IPS-20b (cell line): Measurements from ENCODE around the gene RCL1.

ENCODE experiments used
- H3K27ac ChIP-seq: one replicate; pipeline ENCODE4 v1.5.1; 2013; ENCODE audit warnings: low read length
- H3K27me3 ChIP-seq: 2 replicates; pipeline ENCODE4 v1.6.1; 2013; ENCODE audit warnings: mild to moderate bottlenecking, low read length, inconsistent platforms; ENCODE audit not compliant: insufficient read depth
- H3K36me3 ChIP-seq: 2 replicates; pipeline ENCODE4 v1.6.1; 2013; ENCODE audit warnings: low read depth, mild to moderate bottlenecking, inconsistent platforms, low read length, moderate library complexity; ENCODE audit not compliant: insufficient read depth
- H3K4me1 ChIP-seq: 2 replicates; pipeline ENCODE4 v1.6.1; 2013; ENCODE audit warnings: mild to moderate bottlenecking, control low read depth, inconsistent platforms, low read length, moderate library complexity; ENCODE audit not compliant: insufficient read depth
- H3K4me3 ChIP-seq: 2 replicates; pipeline ENCODE4 v1.5.1; 2013; ENCODE audit warnings: mild to moderate bottlenecking, low read length, inconsistent platforms
- H3K9ac ChIP-seq: 2 replicates; pipeline ENCODE4 v1.6.1; 2013; ENCODE audit warnings: low read depth, mild to moderate bottlenecking, inconsistent platforms, low read length, moderate library complexity
- H3K9me3 ChIP-seq: 2 replicates; pipeline ENCODE4 v1.6.1; 2013; ENCODE audit warnings: mild to moderate bottlenecking, low read depth, low read length, inconsistent platforms; ENCODE audit not compliant: insufficient read depth

The RCL1 gene

DNA sequence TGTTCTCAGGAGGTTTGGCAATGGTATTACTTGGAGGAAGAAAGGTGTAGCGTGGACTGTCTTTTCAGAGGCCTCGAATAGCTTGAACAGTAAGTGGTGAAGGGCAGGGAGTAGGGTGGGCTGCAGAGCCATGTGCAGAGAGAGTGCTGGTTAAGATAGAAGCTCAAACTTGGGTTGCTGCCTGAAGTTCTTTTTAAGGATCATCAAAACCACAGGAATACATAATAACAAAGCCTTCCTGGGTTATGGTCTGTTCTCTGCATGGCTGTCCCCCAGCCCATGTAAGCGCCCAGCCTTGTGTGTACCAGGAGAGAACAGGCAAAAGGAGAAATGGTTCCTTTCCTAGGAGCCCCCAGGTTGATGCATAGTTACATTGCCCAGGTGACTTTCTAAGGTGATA, 43.9 kb downstream of the RCL1 start:
- Histone ChIP-seq H3K36me3 (peaks cover 62% of the 10 kb centered on the region), H3K27ac (no peak overlapping the region), H3K9ac (no peak overlapping the region)

DNA sequence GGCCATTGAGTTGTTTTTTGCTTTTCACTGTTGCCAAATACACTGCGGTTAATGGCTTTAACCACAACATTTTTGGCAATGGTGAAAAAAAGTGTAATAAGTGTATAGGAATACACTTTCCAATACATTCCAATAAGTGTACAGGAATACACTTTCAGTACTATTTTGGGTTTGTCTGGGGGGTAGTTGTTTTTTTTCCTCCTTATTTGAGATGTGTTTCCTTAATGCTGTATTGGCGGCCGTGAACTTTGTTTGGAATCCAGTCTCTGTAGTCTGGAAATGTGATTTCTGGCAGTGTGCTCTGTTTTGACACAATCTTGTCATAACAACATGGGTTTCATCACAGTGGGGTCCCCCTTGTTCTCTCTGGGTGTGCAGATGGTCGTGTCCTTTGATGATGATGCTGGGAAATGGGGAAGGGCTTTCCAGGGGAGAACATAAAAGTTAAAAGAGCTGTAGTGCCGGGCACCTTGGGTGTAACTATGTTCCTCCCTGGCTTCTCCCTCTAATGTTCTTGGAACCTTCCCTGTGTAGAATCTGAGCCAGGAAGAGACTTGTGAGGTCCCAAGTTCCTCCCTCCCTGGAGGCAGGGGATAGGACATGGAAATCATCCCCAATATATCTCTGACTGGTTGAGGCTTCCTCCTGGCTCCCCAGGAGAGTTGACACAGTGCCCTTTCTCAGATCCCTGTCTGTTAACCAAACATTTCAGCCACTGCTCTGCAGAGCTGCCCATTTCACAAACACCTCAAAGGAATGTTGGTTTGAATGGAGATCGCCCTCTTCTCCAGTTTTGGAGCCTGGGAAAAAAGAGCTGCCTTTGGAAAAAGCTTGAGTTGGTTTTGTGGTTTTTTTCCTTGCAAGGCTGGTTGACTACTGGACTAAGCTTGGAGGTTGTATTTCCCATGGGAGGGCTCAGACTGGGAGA, 44.8 kb downstream of the RCL1 start:
- H3K36me3 ChIP-seq = peaks cover 71% of the 10 kb centered on the region
- no peak overlapping the region for H3K4me3 ChIP-seq
- no peak overlapping the region for H3K9ac ChIP-seq
- H3K9me3 ChIP-seq = no peaks in the 10 kb centered on the region
- no peaks in the 10 kb centered on the region for H3K4me1 ChIP-seq
- H3K27me3 ChIP-seq = no peaks in the 10 kb centered on the region
- no peak overlapping the region for H3K27ac ChIP-seq

More for the DNA sequence above, 43.9 kb downstream of the RCL1 start:
- Histone ChIP-seq H3K4me1 (no peaks in the 10 kb centered on the region), H3K9me3 (no peaks in the 10 kb centered on the region), H3K27me3 (no peaks in the 10 kb centered on the region), H3K4me3 (no peak overlapping the region)

DNA sequence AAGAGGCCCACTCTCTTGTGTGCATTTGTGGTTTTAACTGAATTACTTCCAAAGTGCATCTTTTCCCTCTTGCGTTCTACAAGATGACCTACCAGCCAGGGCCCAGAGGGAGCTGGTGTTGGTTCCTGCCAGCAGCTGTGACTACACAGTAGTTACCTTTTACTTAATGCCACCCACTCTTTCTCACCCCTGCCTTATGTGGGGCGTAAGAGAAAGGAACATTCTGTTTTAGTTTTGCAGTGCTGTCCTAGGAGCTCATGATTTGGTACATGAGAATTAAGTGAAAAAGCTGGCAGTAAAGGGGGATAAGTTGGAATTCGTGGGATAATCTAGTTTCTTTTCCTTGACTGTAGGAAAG, 45.4 kb downstream of the RCL1 start:
- Histone ChIP-seq H3K27me3 (no peaks in the 10 kb centered on the region), H3K27ac (no peak overlapping the region), H3K36me3 (peaks cover 71% of the 10 kb centered on the region), H3K4me3 (no peak overlapping the region), H3K9ac (no peak overlapping the region), H3K4me1 (no peaks in the 10 kb centered on the region), H3K9me3 (no peaks in the 10 kb centered on the region)

DNA sequence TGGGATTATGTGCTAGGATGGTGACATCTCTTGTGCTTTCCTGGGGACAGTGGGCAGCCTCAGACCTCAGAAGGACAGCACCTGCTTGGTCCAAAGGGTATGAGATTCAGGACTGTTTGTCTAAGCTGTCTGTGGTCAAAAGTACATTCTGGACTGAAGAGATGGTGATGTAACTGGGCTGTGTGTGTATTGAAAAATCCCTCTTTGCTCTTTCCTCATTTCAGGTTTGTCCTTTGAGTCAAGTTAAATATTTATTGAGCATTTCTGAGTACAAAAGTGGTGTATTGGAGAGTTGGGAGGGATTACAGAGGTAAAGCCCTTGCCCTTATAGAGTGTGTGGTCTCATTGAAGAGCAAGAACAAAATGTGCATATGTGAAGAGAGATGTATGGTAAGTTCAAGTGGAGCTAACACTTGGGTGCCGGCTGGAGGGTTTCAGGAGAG, 46.7 kb downstream of the RCL1 start:
- H3K27me3 ChIP-seq = no peaks in the 10 kb centered on the region
- H3K4me3 ChIP-seq = no peak overlapping the region
- no peaks in the 10 kb centered on the region for H3K4me1 ChIP-seq
- H3K36me3 ChIP-seq = peaks cover 72% of the 10 kb centered on the region
- H3K27ac ChIP-seq = no peak overlapping the region
- no peaks in the 10 kb centered on the region for H3K9me3 ChIP-seq
- no peak overlapping the region for H3K9ac ChIP-seq

DNA sequence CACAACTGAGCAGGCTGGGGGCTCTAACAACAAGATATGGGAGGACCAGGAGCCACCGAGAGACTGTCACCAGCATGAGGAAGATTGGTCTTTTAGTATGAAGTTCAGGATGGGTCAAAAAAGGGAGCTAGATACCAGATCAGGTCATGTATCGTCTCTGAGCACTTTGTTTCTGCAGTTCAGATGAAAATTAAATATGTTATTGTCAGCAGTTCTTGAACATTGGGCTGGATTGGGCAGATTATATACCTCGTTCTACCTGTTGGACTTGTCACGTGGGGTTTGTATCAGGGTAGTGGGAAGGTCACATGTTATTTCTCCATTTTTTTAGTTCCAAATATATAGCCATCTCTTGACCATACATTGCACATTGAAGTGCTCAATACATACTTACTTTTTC, 47.3 kb downstream of the RCL1 start:
- Histone ChIP-seq H3K9me3 (no peaks in the 10 kb centered on the region), H3K36me3 (peaks cover 72% of the 10 kb centered on the region), H3K9ac (no peak overlapping the region; the same call in 1 of the 2 replicates), H3K27ac (no peak overlapping the region), H3K27me3 (no peaks in the 10 kb centered on the region), H3K4me1 (no peaks in the 10 kb centered on the region), H3K4me3 (no peak overlapping the region)

DNA sequence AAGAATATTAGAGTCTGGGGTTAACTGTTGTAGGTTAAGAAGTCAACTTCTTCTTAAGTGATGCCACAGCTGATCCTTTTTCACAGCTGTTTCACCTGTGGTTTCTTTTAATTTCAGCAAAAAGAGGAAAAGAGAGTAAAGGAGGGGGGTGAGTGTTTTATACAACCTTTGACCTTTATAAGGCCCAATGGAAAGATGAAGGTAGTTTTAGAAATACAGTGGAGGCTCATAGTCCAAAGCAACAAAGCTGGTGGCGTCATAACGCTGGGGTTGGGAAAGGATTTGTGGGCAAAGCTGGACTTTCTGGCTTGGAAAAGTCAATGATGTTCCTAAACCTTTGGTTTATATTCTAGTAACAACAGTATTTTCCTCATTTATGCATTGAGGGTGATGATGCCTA, 49.5 kb downstream of the RCL1 start:
- Histone ChIP-seq H3K4me1 (no peaks in the 10 kb centered on the region), H3K4me3 (no peak overlapping the region), H3K27me3 (no peaks in the 10 kb centered on the region), H3K9me3 (no peaks in the 10 kb centered on the region), H3K36me3 (peaks cover 67% of the 10 kb centered on the region), H3K9ac (no peak overlapping the region), H3K27ac (no peak overlapping the region)

DNA sequence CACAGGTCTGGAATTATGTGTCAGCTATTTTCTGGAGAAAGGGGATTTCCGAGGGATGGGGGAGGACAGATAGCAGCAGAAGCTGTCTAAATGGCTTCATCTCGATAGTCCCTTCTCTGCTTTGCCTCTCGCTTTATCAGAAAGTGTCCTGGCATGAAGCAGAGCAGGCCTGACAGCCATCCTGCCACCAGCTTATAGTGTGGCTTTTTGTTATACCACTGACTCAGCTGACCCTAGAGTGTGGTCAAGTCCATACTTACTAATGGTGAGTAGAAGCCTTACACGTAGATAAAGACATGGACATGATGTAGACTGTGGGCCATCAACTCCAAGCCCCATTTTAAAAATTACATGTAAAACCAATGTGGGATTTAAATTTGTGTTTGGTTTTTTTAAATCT, 50.0 kb downstream of the RCL1 start:
- H3K27ac ChIP-seq = no peak overlapping the region
- no peaks in the 10 kb centered on the region for H3K9me3 ChIP-seq
- peaks cover 67% of the 10 kb centered on the region for H3K36me3 ChIP-seq

DNA sequence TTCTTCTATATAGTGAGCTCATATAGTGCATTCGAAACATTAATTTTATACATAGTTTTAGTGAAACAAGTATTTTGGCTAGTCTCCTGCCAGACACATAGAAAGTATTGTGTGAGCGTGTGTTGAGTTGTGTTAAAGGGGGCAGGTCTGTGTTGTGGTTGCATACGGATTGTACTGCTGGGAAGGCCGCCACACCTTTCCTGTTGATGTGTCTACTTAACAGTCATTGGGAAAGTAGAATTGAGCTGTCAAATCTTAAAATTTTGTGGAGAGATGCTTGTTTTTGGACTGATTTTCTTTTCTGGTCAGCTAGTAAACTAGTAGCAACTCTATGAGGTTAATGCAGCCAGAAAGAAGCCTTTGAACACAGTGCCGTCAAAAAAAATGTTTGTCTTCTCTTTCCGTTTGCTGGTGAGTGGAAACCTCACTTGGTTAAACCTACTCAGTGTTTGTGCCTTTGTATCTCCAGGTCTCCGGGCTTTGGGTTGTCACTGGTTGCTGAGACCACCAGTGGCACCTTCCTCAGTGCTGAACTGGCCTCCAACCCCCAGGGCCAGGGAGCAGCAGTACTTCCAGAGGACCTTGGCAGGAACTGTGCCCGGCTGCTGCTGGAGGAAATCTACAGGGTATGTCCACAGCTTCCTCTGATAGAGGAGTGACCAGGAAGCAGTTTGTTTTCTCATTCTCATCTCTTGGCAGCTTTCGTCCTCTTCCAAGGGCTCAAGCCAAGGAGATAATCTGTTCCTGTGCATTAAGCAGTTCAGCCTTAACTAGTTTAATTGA, 51.5 kb downstream of the RCL1 start:
- no peaks in the 10 kb centered on the region for H3K9me3 ChIP-seq
- H3K27ac ChIP-seq = no peak overlapping the region
- no peaks in the 10 kb centered on the region for H3K4me1 ChIP-seq
- no peak overlapping the region for H3K9ac ChIP-seq
- H3K4me3 ChIP-seq = no peak overlapping the region
- H3K27me3 ChIP-seq = no peaks in the 10 kb centered on the region
- peaks cover 77% of the 10 kb centered on the region for H3K36me3 ChIP-seq

More for the DNA sequence above, 50.0 kb downstream of the RCL1 start:
- H3K9ac ChIP-seq = no peak overlapping the region
- H3K4me3 ChIP-seq = no peak overlapping the region
- H3K4me1 ChIP-seq = no peaks in the 10 kb centered on the region
- H3K27me3 ChIP-seq = no peaks in the 10 kb centered on the region

DNA sequence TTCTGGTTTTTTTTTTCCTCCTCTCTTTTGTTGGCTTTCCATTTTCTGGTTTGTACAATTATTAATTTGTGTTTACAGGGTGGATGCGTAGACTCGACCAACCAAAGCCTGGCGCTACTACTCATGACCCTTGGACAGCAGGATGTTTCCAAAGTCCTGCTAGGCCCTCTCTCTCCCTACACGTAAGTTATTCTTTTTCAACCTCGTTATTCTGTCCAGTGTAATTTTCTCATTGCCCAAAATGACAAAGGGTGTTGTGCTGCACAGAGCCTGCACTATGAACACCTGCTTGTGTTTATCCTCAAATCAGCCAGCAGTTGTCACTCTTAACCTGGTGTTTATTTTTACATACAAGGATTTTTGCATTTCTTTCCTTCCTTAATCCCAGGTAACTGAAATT, 56.6 kb downstream of the RCL1 start:
- Histone ChIP-seq H3K4me1 (no peaks in the 10 kb centered on the region), H3K27ac (no peak overlapping the region), H3K36me3 (peaks cover 90% of the 10 kb centered on the region), H3K9me3 (no peaks in the 10 kb centered on the region), H3K9ac (no peak overlapping the region), H3K4me3 (no peak overlapping the region), H3K27me3 (no peaks in the 10 kb centered on the region)

DNA sequence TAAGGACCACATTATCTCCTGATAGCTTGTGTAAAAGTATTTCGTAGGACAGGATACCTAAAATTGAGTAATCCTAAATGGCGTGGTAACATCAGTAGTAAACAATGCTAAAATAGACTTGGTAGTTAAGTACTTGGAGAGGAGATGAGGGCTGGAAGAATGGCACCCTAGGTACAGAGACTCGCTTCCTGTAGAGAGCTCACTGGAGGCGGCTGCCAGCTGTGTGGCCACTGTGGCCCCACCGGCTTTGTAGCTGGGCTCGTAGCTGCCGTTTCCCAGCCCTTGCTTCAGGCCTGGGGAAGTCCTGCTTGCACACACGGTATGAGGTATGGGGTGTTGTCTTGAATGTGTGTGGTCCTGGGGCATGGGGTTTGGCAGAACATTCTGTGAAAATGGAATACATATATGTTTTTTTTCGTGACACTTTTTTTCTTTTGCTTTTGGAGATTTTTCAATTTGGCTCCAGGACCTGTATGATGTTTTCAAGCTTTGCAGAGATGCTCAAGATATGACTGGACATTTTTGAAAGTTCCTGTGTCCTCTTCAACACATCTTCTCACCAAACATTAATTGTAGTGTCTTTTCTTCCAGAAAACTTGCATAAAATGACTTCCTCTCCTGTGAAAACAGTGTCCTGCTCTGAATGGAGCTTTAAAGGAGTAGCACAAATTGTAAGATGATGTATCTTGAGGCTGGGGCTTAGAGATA, 58.0 kb downstream of the RCL1 start:
- Histone ChIP-seq H3K4me1 (no peaks in the 10 kb centered on the region), H3K27ac (no peak overlapping the region), H3K9me3 (no peaks in the 10 kb centered on the region), H3K27me3 (no peaks in the 10 kb centered on the region), H3K9ac (no peak overlapping the region), H3K36me3 (peaks cover 78% of the 10 kb centered on the region), H3K4me3 (no peak overlapping the region)

DNA sequence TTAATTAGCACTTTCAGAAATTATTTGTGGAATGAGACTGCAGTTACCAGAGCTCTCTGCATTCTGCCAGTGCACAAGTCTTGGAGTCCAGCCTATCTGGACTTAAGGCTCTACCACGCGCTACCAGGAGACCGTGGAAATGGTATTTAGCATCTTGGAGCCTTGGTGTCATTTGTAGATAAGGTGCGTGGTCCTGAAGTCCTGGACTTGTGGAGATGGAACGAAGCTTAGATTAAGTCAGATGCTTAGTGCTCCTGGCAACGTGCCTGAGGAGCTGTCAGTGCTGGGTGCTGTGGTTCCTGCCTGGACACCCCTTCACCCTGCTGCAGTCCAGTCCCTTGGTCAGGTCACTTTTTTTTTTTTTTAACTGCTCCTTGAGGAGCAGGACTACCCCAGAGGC, 59.7 kb downstream of the RCL1 start:
- H3K4me3 ChIP-seq = no peak overlapping the region
- H3K36me3 ChIP-seq = peaks cover 83% of the 10 kb centered on the region
- no peak overlapping the region for H3K9ac ChIP-seq
- no peaks in the 10 kb centered on the region for H3K4me1 ChIP-seq
- no peaks in the 10 kb centered on the region for H3K9me3 ChIP-seq
- H3K27ac ChIP-seq = no peak overlapping the region
- no peaks in the 10 kb centered on the region for H3K27me3 ChIP-seq
